SK-MEL-5 (cell line): ENCODE results near the gene GTF3C5. TPM values are rescaled to one million over a fixed set of nuclear protein-coding genes. Genes with fewer than 3 reads are reported as not detected.
"Not testable (repeated sequence)": the region's sequence is repeated elsewhere in the genome, so short reads cannot be mapped to it uniquely, and the experiment has no call there.

ENCODE experiments used
- DNase-seq: peaks from one replicate; pipeline ENCODE4 v3.0.0-alpha.2; 2016; ENCODE audit warnings: low read depth, low spot score
- in situ Hi-C: cut with HindIII; loops from 2 replicates; pipeline ENCODE4 v1.10.0; 2016; ENCODE audit warnings: low sequenced_read_pairs, high pct_unique_total_duplicates, low pct_unique_long_range_greater_than_20kb
- total RNA-seq: library from RNA; depleted of rRNA; stranded (reverse); fragments of >200 nt; shearing (Covaris generic); gene quantifications from 2 replicates; pipeline ENCODE4 v1.2.3, GENCODE V29; 2014

Gene GTF3C5
- total RNA-seq, 1 experiment from 2014 or later = 64.3 TPM

DNA sequence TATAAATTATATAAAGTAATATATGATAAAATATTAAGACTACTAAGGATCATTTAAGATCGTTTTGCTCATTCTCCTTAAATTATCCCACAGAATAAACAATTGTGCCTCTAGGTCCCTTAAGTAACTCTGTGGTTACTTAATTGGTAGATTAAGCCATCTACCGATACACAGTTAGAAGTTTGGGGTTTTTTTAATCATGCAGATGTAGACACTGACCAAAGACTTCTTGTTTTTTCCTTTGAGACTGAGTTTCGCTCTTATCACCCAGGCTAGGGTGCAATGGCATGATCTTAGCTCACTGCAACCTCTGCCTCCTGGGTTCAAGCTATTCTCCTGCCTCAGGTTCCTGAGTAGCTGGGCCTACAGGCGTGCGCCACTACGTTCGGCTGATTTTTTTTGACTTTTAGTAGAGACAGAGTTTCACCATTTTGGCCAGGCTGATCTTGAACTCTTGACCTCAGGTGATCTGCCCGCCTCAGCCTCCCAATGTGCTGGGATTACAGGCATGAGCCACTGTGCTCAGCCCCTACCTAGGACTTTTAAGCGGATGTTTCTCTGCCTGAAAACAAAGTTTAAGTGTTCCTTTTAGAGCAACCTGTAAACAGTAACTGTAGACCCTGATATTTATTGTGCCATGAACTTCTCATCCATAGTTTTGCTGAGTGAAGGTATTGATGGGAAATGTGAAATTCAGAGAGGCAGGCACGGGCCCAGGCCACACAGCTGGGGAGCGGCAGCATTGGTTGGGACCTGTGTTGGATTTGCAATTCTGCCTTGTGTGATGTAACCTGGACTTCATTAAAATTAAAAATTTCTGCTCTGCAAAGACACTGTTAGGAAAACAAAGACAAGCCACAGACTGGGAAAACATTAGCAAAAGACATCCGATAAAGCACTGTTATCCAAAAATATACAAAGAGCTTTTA is 42.6 kb downstream of the GTF3C5 start:
- in situ Hi-C loops = no loop called here
- no peak for DNase-seq

DNA sequence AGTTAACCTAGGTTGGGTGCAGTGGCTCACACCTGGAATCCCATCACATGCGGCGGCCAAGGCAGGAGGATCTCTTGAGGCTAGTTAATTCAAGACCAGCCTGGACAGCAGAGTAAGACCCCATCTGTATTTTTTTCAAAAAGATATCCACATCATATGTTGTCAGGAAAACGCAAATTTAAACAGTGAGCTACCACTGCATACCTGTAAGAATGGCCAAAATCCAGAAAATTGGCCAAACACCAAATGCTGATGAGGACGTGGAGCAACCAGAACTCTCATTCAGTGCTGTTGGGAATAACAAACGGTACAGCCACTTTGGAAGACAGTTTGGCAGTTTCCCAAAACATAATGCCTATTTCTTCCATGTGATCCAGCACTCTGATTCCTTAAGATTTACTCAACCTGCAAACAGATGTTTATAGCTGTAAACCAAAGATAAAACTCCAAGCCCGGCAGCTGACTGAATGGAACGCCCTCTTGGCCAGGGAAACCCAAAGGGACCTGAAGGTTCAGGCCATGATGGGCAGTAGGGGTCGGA is 43.4 kb downstream of the GTF3C5 start:
- in situ Hi-C loops = no loop called here
- DNase-seq = no peak

DNA sequence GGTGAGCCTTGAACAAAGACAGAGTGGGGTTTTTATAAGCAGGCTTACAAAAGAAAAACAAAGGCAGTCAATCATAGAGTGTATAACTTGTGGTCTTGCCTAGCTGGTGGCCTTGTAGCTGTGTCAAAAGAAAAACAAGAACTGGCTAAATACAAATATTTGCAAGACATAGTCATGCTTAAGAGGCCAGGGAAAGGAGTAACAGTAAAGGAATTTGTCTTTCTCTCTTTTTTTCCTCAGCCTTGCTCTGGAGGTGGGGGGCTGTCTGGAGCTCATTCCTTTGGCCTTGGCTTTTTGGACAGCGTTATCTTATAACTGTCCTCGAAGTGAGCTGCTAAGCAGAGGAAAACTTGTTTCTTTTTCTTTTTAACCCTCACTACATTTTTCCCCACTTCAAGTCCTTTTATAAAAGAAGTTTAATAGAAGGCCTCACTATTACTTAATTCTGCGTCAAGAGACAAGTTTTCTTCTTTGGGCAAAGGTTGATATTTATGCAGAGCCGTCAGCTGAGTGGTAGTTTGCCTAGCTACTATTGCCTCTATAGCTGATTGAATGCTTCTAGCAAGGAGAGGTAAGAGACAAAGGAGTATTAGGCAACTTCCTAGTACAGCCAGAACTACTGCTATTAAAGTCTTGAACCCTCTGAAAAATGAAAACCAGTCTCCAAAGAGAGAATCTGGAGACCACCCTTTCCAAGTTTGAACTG is 45.3 kb downstream of the GTF3C5 start:
- in situ Hi-C loops = no loop called here
- DNase-seq = no peak

DNA sequence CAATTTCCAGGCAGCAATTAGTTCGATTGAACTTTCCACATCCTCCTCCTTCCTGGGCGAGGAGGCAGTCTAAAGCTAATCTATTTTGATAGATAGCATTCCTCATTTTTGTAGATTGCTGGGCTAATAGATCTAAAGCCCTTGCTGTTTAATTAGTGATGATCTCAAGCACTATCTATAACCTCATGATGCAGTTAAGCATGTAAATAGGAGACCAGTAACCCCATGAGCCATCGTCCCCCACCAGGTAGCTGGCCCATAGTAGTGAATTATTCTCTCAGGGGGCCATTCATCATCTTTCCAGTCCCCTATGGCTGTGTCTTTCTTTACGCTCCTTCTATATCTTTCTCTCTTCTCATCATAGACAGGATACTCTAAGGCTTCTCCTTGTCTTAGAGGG is 45.9 kb downstream of the GTF3C5 start:
- no peak for DNase-seq
- in situ Hi-C loops = no loop called here

DNA sequence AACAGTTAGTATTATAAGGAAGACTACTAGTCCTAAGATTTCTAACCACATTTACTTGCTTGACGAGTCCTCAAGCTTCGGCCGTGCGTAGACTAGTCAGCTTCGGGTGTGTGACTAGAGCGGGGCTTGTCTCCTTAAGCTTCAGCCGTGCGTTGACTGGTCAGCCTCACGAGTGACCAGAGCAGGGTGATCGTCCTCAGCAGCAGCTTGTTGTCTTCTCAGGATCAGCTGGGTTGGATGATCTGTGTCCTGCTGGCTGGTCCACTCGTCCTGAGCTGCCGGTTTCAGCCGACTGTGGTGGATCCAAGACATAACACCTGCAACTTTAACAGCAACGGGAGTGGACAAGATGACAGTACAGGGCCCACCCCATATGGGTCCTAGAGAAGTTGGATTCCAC is 47.7 kb downstream of the GTF3C5 start:
- in situ Hi-C loops = no loop called here
- no peak for DNase-seq

DNA sequence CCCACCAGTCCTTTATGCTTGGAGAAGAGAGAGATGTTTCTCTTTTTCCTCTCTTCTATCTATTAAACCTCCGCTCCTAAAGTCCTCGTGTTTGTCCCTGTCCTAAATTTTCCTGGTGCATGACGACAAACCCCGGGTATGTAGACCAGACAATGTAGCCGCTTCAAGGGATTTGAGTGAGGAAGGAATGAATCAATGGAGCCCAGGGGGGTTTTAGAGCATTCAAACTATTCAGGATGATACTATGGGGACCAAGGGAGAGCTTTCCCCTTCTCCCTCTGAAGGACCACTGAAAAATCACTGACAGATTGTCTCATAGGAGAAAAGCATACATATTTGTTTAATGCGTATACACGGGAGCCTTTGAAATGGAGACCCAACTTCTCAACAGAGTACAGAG is 49.4 kb downstream of the GTF3C5 start:
- no peak for DNase-seq
- in situ Hi-C loops = no loop called here

DNA sequence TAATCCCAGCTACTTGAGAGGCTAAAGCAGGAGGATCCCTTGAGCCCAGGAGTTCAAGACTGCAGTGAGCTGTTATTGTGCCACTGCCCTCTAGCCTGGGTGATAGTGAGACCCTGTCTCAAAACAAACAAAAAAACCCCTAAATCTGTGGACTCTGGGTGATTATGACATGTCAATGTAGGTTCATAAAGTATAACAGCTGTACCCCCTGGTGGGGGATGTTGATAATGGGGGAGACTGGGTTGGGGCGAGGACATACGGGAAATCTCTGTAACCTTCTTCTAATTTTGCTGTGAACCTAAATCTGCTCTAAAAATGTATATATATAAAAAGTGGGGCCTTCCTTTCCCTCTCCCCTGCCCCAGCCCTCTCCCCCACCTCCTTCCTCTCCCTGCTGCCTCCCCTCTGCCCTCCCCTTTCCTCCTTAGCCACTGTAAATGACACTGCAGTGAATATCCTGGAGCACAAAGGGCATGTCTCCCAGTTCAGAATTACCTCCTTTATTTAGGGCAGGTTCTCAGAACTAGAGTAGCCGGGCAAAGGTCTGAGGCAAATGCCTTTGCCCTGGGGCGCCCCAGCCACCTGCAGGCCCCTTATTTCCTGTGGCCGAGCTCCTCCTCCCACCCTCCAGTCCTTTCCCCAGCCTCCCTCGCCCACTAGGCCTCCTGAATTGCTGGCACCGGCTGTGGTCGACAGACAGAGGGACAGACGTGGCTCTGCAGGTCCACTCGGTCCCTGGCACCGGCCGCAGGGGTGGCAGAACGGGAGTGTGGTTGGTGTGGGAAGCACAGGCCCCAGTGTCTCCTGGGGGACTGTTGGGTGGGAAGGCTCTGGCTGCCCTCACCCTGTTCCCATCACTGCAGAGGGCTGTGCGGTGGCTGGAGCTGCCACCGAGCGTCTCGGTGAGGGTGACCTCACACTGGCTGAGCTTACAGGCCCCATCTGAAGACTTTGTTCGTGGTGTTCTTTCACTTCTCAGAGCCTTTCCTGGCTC is 50.3 kb downstream of the GTF3C5 start:
- DNase-seq, in situ Hi-C loops: not testable (repeated sequence)

DNA sequence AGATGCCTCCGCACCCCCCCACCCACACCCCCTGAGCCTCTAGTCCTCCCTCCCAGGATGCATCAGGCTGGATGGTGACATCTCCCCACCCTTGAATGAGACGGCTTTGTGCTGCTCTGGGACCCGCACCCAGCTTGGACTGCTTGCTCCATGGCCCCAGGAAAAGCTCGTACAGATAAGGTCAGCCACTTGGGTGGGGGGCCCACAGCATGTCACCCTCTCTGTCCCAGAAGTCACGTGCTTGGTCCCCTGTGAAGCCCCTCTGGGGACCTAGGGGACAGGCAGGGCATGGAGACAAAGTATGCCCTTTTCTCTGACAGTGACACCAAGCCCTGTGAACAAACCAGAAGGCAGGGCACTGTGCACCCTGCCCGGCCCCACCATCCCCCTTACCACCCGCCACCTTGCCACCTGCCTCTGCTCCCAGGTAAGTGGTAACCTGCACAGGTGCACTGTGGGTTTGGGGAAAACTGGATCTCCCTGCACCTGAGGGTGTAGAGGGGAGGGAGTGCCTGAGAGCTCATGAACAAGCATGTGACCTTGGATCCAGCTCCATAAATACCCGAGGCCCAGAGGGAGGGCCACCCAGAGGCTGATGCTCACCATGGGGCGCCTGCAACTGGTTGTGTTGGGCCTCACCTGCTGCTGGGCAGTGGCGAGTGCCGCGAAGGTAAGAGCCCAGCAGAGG is 51.3 kb downstream of the GTF3C5 start:
- in situ Hi-C loops = not testable (repeated sequence)

DNA sequence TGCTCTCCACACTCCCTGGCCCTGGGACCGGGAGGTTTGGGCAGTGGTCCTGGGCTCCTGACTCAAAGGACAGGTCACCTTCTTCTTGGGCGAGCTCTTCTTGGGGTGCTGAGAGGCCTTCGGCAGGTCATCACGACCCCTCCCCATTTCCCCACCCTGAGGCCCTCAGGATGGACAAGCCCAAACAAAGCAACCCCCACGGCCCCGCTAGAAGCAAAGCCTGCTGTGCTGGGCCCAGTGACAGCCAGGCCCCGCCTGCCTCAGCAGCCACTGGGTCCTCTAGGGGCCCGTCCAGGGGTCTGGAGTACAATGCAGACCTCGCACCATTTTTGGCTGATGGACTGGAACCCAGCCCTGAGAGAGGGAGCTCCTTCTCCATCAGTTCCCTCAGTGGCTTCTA is 52.9 kb downstream of the GTF3C5 start:
- in situ Hi-C loops, DNase-seq: not testable (repeated sequence)

More for the DNA sequence above, 51.3 kb downstream of the GTF3C5 start:
- DNase-seq = not testable (repeated sequence)

DNA sequence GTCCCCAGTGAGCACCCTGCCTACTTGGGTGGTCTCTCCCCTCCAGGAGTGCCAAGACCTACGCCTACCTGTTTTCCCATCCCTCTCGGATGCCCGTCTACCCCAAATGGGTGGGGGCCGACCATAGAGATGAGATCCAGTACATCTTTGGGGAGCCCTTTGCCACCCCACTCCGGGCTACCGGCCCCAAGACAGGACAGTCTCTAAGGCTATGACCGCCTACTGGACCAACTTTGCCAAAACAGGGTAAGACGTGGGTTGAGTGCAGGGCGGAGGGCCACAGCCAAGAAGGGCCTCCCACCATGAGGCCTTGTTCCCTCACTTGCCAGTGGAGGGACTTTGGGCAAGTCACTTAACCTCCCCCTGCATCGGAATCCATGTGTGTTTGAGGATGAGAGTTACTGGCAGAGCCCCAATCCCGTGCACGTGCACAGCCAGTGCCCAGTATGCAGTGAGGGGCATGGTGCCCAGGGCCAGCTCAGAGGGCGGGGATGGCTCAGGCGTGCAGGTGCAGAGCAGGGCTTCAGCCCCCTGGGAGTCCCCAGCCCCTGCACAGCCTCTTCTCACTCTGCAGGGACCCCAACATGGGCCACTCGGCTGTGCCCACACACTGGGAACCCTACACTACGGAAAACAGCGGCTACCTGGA is 55.5 kb downstream of the GTF3C5 start:
- in situ Hi-C loops, DNase-seq: not testable (repeated sequence)

DNA sequence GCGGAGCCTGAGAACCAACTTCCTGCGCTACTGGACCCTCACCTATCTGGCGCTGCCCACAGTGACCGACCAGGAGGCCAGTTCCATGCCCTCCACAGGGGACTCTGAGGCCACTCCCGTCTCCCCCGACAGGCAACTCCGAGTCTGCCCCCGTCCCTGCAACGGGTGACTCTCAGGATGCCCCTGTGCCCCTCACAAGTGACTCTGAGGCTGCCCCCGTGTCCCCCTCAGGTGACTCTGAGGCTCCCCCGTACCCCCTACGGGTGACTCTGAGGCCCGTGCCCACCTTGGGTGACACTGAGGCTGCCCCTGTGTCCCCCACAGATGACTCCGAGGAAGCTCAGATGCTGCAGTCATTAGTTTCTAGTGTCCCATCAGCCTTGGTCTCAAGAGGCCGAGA is 56.1 kb downstream of the GTF3C5 start:
- DNase-seq = no peak
- in situ Hi-C loops = no loop called here

DNA sequence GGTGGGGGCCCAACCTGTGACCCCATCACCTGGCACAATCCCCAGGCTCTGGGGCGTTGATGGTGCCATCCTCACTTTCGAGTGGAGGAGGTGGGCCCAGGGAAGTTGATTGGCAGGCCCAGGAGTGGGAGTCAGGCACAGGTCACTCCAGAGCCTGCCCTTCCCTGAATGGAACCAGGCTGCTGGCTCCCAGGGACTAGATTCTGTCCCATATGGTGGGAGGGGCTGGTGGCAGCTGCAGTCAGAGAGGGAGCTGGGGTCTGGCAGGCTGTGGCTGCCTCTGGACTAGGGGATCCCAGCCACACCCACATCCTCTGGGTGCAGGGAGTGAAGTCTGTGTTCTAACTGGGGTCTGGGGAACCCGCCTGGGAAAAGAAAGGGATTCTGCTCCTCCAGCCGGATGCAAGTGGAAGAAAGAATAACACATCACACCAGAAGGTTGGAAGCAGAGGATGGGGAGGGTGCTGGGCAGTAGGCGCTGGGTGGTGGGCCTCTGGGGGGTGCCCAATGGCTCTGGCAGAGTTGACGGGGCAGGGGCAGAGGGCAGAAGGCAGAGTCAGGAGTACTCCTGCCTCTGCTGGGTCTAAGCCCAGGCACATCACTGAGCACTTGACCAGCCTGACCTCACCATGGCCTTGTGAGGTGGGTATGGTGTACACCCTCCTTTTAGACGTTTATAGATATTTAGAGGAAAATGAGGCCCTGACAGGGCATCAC is 56.8 kb downstream of the GTF3C5 start:
- in situ Hi-C loops = no loop called here

DNA sequence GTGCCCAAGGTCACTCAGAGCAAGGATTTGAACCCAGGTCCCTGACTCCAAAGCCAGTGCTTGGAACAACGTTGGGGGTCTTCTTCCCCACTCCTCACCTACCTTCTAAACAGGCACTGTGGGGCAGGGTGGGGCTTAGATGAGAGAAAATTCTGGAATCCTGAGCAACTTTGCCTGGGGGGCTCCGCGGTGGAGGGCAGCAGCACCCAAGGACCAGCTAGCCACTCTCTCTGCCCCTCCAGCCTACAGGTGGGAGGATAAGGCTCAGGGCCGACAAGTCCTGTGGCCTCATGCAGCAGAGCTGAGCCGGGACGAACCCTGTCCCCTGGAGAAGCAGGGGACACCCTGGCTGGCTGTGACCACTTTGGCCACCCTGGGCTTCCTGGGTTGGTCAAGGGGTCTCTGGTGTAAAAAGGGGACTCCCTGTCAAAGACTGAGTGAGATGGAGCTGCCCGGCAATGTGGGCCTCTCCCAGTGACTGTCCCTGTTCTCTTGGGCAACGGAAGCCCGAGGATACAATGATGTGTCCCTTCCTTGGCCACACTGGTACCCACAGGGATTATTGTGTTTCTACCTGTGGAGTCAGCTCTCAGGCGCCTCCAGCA is 57.5 kb downstream of the GTF3C5 start:
- no peak for DNase-seq
- in situ Hi-C loops = no loop called here

More for the DNA sequence above, 56.8 kb downstream of the GTF3C5 start:
- DNase-seq = no peak

DNA sequence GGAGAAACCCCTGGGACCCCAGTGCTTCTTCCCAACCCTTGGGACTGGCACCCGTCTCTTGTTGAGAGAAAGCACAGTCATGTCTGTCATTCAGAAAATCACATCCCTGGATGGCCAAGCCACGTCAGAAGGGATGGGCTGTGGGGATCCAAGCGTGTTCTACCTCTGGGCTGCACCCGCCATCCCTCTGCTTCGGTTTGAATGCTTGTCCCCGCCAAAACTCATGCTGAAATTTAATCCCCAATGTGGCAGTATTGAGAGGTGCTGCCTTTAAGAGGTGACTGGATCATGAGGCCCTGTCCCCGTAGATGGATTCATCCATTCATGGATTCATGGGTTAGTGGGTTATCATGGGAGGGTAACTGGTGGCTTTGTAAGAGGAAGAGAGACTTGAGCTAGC is 58.0 kb downstream of the GTF3C5 start:
- DNase-seq = no peak
- in situ Hi-C loops = no loop called here

DNA sequence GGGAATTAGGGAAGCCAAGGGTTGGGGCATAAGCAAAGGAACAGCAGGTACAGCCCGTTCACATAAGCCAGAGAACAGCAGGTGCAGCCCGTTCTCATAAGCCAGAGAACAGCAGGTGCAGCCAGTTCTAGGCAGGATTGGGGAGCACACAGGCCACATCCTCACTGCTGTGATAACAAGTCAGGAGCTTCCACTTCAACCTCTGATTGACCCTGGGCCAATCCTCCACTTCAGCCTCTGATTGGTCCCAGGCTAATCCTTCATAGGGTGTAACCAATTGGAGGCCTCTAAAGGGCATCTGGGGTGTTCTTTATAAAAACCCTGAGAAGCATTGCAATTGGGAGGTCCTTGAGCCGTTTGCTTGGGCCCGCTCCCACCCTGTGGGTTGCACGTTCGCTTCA is 58.5 kb downstream of the GTF3C5 start:
- in situ Hi-C loops = no loop called here
- DNase-seq = no peak

DNA sequence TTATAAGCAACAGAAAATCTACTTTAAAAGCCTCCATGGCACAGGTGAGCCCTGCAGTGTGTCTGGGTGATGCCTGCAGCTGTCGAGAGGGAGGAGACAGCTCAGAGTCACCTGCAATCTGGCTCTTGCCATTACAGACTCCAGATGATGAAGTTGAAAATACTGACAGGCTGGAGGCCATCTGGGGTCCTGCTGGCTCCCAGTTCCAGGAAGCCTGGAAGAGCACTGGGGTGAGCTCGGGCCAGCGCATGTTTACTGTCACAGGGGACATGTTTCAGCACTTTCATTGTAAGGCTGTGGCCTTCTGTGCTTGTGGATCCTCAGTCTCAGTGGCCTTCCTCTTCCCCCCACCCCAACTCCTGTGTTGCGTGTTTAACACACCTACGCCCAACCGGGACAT is 59.4 kb downstream of the GTF3C5 start:
- in situ Hi-C loops = no loop called here
- DNase-seq = no peak
